ENCODE data around the gene TMEM239.
"Not testable (repeated sequence)": the region's sequence is repeated elsewhere in the genome, so short reads cannot be mapped to it uniquely, and the experiment has no call there.

The TMEM239 gene

GRCh38 chr20:2820896-2821869 lies 5.0 kb downstream of the TMEM239 start:
- no peak for DNase-seq

GRCh38 chr20:2822073-2822472 lies 5.9 kb downstream of the TMEM239 start:
- DNase-seq = no peak

- no peak for DNase-seq
Observed at GRCh38 chr20:2825761-2826160, 9.6 kb downstream of the TMEM239 start.

- DNase-seq = no peak
Observed at GRCh38 chr20:2826655-2827054, 10.5 kb downstream of the TMEM239 start.

GRCh38 chr20:2829376-2829775 lies 13.2 kb downstream of the TMEM239 start:
- DNase-seq = peak; percentile 10

- not testable (repeated sequence) for DNase-seq
Observed at GRCh38 chr20:2831206-2831605, 15.0 kb downstream of the TMEM239 start.

GRCh38 chr20:2833761-2834160 lies 17.6 kb downstream of the TMEM239 start:
- no peak for DNase-seq

GRCh38 chr20:2834401-2835110 lies 18.4 kb downstream of the TMEM239 start:
- peak; percentile 14 for DNase-seq

- DNase-seq = peak; percentile 1
Observed at GRCh38 chr20:2835331-2835796, 19.2 kb downstream of the TMEM239 start.

GRCh38 chr20:2836035-2836434 lies 19.9 kb downstream of the TMEM239 start:
- DNase-seq = no peak

- DNase-seq = peak; percentile 10
Observed at GRCh38 chr20:2837221-2837960, 21.2 kb downstream of the TMEM239 start.

- DNase-seq = no peak
Observed at GRCh38 chr20:2838170-2838797, 22.1 kb downstream of the TMEM239 start.

GRCh38 chr20:2838847-2839671 lies 22.9 kb downstream of the TMEM239 start:
- no peak for DNase-seq

GRCh38 chr20:2839732-2840137 lies 23.6 kb downstream of the TMEM239 start:
- DNase-seq = no peak

GRCh38 chr20:2840138-2840966 lies 24.2 kb downstream of the TMEM239 start, which contains the start of the genes PCED1A and VPS16:
TSS of gene PCED1A (minus strand) at chr20:2840655. CDS start at chr20:2839912, 743 bp downstream.
TSS of gene VPS16 (plus strand) at chr20:2840745. CDS start at chr20:2840775, 30 bp downstream.
- DNase-seq = peak; percentile 91

- DNase-seq = peak; percentile 69
Observed at GRCh38 chr20:2840967-2841531, 24.9 kb downstream of the TMEM239 start.

GRCh38 chr20:2845607-2846006 lies 29.4 kb downstream of the TMEM239 start:
- DNase-seq = peak; percentile 23

- DNase-seq = peak; percentile 0
Observed at GRCh38 chr20:2846698-2847097, 30.5 kb downstream of the TMEM239 start.

- peak; percentile 19 for DNase-seq
Observed at GRCh38 chr20:2847802-2848201, 31.6 kb downstream of the TMEM239 start.

GRCh38 chr20:2849529-2849928 lies 33.4 kb downstream of the TMEM239 start:
- DNase-seq = peak; percentile 23

Measured in stimulated activated CD8-positive, alpha-beta memory T cell treated with anti-CD3 and anti-CD28 coated beads, Interleukin-4, amount 100 ng/mL, for 48 hours (primary cell).